ENCODE results near the gene PTPN22.

DNA sequence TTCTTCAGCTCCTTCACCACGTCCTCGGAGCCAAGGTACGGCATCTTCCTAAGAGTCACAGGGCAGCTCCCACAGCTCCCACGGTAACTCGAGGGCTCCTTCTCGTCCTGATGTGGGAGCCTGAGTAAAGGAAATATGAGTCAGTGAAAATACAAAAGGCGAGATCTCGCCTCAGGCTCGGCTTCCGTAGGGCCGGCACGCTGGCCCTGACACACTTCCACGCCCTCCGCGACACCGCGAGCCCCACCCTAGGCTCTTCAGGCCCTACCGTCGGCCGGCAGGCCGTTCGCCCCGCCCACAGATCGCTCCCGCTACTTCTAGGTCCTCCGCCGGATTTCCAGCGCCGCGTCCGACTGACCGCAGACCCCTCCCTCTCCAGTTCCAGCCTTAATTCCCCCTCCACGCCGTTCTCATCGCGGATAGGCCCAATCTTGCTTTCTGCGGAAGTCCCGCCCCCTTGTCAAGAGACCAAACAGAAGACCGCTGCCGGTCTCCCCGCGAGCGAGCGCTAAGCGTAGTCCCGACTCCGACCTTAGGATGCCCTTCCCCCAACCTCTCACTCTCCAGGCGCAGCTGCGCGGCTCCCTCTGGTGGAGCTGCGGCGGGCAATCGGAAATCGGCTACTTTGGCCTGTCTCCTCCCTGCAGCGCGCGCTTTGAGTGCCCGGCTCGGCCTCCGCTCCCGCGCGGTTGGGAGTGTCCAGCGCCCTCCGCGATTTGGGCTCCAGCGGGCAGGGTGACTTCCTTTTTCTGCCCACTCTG lies 33.3 kb upstream of the PTPN22 start, which contains the start of the genes AP4B1 and DCLRE1B:
- TF ChIP-seq, protein P1, sequence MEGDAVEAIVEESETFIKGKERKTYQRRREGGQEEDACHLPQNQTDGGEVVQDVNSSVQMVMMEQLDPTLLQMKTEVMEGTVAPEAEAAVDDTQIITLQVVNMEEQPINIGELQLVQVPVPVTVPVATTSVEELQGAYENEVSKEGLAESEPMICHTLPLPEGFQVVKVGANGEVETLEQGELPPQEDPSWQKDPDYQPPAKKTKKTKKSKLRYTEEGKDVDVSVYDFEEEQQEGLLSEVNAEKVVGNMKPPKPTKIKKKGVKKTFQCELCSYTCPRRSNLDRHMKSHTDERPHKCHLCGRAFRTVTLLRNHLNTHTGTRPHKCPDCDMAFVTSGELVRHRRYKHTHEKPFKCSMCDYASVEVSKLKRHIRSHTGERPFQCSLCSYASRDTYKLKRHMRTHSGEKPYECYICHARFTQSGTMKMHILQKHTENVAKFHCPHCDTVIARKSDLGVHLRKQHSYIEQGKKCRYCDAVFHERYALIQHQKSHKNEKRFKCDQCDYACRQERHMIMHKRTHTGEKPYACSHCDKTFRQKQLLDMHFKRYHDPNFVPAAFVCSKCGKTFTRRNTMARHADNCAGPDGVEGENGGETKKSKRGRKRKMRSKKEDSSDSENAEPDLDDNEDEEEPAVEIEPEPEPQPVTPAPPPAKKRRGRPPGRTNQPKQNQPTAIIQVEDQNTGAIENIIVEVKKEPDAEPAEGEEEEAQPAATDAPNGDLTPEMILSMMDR (conservative IDR thresholded peaks at IDR 0.05; ENCODE audit: low read length): peak; percentile 71
- no peak for TF ChIP-seq EZH2phosphoT487 (IDR thresholded peaks at IDR 0.05; ENCODE audit: borderline replicate concordance, low read depth, low read length)
